GM04503 (cell line): ENCODE results near the gene JAKMIP1.

Experiments used
- DNase-seq: peaks from one replicate; pipeline ENCODE4 v3.0.0-alpha.2; 2012; ENCODE audit warnings: low read depth

Gene JAKMIP1

GRCh38 chr4:6065166-6065565, 135.2 kb downstream of the JAKMIP1 start:
- DNase-seq: no peak

- DNase-seq: no peak
Observed at GRCh38 chr4:6064383-6064782, 136.0 kb downstream of the JAKMIP1 start.

GRCh38 chr4:6063684-6064083, 136.7 kb downstream of the JAKMIP1 start:
- no peak for DNase-seq

GRCh38 chr4:6062133-6062532, 138.2 kb downstream of the JAKMIP1 start:
- no peak for DNase-seq

- DNase-seq: no peak
Observed at GRCh38 chr4:6059375-6059805, 141.0 kb downstream of the JAKMIP1 start.

- no peak for DNase-seq
Observed at GRCh38 chr4:6058531-6059374, 141.6 kb downstream of the JAKMIP1 start.

- no peak for DNase-seq
Observed at GRCh38 chr4:6056976-6057766, 143.2 kb downstream of the JAKMIP1 start.

- no peak for DNase-seq
Observed at GRCh38 chr4:6055436-6055835, 144.9 kb downstream of the JAKMIP1 start.

GRCh38 chr4:6055030-6055429, 145.3 kb downstream of the JAKMIP1 start:
- DNase-seq: no peak

GRCh38 chr4:6054162-6054922, 146.0 kb downstream of the JAKMIP1 start:
- DNase-seq: no peak

GRCh38 chr4:6052679-6053078, 147.7 kb downstream of the JAKMIP1 start:
- DNase-seq: no peak

- DNase-seq: no peak
Observed at GRCh38 chr4:6050551-6050950, 149.8 kb downstream of the JAKMIP1 start.

GRCh38 chr4:6049985-6050384, 150.4 kb downstream of the JAKMIP1 start:
- DNase-seq: no peak

- no peak for DNase-seq
Observed at GRCh38 chr4:6049278-6049677, 151.1 kb downstream of the JAKMIP1 start.

- no peak for DNase-seq
Observed at GRCh38 chr4:6048537-6048936, 151.8 kb downstream of the JAKMIP1 start.

GRCh38 chr4:6047130-6047673, 153.1 kb downstream of the JAKMIP1 start:
- no peak for DNase-seq

- DNase-seq: no peak
Observed at GRCh38 chr4:6046526-6047129, 153.7 kb downstream of the JAKMIP1 start.

GRCh38 chr4:6044805-6045204, 155.5 kb downstream of the JAKMIP1 start:
- DNase-seq: no peak

- DNase-seq: no peak
Observed at GRCh38 chr4:6044276-6044675, 156.1 kb downstream of the JAKMIP1 start.

- no peak for DNase-seq
Observed at GRCh38 chr4:6043843-6044242, 156.5 kb downstream of the JAKMIP1 start.

- DNase-seq: no peak
Observed at GRCh38 chr4:6043188-6043587, 157.2 kb downstream of the JAKMIP1 start.
